C4-2B (cell line): Measurements from ENCODE around the gene KIAA1755.
A peak's percentile ranks its signal among the peaks of the same experiment; 100 is the strongest.

Experiments
- CTCF ChIP-seq: fragments of 450-650 bp; conservative IDR thresholded peaks from 2 replicates; pipeline ENCODE4 v1.5.1; 2017; ENCODE audit warnings: mild to moderate bottlenecking
- ZFX ChIP-seq: fragments of 450-650 bp; IDR thresholded peaks from 2 replicates; pipeline ENCODE4 v1.6.1; 2017

- TF ChIP-seq CTCF (peak; percentile 70), ZFX (no peak)
These were observed 44.4 kb upstream of the KIAA1755 start for GRCh38 chr20:38304845-38305447.
